NCI-H1436 (cell line): ENCODE measurements around the gene S1PR1.
"Not testable (repeated sequence)": the region's sequence is repeated elsewhere in the genome, so short reads cannot be mapped to it uniquely, and the experiment has no call there.

Experiments used
- DNase-seq: peaks from one replicate; lab custom pipeline; 2025; lab: John Stamatoyannopoulos, UW

Gene S1PR1

DNA sequence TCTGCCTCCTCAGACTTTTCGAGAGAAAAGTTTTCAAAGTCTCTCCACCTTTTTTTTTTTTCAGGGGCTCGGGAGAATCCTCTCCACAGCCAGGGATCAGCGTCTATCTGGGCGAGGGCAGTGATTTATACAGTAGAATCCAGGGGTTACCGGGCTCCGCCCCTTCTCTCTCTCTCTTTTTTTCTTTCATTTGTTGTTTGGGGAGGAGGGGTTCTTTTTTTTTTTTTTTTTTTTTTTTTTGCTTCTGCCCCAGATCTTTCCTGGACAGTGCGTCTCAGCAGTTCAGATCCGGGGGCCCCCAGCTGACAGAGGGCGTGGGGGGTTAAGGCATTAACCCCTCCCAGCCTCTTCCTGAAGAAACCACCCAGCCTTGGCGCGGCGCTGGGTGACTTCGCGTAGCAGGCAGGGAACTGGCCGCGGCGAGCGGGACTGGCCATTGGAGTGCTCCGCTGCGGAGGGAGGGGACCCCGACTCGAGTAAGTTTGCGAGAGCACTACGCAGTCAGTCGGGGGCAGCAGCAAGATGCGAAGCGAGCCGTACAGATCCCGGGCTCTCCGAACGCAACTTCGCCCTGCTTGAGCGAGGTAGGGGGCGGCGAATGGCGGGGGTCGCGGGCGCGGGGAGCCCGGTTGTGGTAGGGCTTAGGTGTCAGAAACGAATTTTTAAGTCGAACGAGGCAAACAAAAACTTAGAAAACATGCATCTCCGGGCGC, at the start of gene S1PR1:
Gene S1PR1, plus strand, starts transcription at position 504 of the 713 bp plus-strand sequence. CDS start 1,966 bp downstream, outside the sequence.
- no peak for DNase-seq

DNA sequence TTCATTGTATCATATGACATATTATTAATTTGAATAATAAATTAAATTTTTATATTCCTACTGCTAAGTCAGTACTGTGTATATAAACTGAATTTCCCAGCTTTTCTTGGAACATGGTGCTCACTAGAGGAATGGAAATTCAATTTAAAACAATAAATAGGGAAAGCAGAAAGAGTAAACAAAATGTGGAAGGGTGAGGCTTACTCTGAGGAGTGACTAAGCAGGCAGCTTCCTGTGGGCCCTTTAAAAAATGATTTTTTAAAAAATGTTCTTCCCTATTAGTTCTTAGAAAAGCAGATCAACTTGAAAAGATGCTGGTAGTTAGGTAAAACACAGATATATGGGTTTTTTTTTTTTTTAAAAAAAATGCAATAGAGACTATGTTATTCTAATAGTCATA, 49.5 kb upstream of the S1PR1 start:
- DNase-seq = no peak

DNA sequence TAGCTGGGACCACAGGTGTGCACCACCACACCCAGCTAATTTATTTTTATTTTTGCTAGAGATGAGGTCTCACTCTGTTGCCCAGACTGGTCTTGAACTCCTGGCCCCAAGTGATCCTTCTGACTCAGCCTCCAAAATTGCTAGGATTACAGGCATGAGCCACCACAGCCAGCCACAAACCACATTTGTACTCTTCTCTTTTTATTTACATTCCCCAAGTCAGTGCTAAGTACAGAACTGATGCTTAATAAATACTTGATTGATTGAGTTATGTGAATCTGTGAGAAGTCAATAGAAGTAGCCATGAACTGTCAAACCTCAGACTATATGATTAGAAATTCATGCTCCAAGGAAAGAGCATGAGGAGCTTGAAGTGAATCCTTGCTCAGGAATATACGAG, 48.5 kb upstream of the S1PR1 start:
- DNase-seq = no peak

DNA sequence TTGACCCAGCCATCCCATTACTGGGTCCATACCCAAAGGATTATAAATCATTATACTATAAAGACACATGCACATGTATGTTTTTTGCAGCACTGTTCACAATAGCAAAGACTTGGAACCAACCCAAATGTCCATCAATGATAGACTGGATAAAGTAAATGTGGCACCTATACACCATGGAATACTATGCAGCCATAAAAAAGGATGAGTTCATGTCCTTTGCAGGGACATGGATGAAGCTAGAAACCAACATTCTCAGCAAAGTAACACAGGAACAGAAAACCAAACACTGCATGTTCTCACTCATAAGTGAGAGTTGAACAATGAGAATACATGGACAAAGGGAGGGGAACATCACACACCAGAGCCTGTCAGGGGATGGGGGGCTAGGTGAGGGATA, 47.9 kb upstream of the S1PR1 start:
- DNase-seq = not testable (repeated sequence)

DNA sequence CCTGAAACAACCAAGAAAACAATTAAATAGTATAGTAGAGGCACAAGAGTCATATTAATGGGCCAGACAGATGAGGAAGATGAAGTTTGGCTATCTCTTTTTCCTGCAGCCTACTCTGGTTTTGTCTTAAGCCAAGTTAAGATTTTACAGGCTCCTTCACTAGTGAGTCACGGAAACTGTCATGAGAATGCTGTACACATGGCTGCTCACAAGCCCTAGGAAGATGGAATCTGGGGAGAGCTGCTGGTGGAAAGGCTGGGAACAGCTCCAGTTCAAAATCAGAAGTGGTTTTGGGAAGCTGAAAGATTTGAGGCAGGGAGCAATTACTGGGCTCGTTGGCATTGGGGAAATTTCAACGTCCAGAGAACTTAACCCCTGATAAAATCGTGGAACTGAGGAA, 46.4 kb upstream of the S1PR1 start:
- no peak for DNase-seq

DNA sequence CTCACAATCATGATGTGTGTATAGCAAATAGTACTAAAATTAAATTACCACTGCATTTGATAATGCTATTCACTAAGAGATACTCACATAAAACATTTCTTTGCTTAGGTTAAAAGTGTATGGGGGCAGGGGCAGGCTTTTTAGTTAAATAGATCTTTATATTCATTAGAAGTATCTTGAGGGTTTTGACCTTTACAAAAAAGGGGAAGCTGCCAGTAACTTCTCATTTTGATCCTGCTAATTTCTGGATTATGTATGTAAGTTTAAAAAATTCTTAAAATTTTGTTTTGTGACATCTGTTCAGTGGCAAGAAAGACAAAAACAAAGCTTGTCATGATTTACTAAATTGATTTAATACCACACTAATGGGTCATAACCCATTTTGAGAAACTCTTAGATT, 45.8 kb upstream of the S1PR1 start:
- DNase-seq = no peak

DNA sequence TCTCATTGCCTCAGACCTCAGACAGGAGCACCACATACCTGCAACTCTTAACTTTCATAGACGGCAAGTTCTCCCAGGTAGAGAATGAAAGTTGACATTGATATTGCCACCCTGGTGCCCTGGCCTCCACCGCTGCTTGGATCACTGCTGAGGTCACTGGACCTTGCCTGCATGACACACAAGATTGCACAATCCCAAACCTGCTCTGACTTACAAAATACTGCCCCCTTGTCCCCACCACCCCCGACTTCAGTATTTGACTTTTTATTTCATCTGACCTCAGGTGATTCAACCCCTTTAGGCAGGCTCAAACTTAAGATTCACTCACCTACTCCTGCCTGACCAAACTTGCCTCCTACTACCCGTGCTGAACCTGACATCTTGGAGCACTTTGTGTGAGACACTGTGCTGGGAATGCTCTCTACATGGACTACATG, 43.1 kb upstream of the S1PR1 start:
- DNase-seq = no peak

DNA sequence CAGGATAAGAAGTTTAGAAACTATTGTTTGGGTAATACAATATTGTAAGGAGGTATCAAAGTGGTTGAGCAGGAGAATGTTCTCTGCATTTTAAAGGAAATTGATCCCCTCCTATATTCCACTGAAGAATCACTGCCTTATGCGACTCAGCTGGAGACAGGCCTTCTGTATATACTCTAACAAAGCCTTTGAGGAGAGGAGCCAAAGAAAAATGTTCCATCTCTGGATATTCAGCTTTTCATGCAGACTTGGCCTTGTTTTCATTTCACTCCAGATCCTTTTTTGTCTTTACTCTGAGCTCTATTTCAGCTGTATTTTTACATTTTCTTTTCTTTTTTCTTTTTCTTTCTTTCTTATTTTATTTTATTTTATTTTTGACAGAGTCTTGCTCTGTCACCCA, 42.1 kb upstream of the S1PR1 start:
- DNase-seq = no peak

DNA sequence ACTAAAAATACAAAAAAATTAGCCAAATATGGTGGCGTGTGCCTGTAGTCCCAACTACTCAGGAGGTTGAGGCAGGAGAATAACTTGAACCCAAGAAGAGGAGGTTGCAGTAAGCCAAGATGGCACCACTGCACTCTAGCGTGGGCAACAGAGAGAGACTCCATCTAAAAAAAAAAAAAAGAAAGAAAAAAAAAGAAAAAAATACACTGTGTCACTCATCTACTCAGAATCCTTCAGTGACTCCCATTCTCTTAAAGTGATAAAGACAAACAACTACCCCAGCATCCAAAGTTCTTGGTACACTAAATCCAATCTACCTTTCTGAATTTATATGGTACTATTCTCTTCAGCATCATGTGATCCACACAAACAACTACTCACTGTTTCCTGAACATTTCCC, 40.2 kb upstream of the S1PR1 start:
- no peak for DNase-seq

DNA sequence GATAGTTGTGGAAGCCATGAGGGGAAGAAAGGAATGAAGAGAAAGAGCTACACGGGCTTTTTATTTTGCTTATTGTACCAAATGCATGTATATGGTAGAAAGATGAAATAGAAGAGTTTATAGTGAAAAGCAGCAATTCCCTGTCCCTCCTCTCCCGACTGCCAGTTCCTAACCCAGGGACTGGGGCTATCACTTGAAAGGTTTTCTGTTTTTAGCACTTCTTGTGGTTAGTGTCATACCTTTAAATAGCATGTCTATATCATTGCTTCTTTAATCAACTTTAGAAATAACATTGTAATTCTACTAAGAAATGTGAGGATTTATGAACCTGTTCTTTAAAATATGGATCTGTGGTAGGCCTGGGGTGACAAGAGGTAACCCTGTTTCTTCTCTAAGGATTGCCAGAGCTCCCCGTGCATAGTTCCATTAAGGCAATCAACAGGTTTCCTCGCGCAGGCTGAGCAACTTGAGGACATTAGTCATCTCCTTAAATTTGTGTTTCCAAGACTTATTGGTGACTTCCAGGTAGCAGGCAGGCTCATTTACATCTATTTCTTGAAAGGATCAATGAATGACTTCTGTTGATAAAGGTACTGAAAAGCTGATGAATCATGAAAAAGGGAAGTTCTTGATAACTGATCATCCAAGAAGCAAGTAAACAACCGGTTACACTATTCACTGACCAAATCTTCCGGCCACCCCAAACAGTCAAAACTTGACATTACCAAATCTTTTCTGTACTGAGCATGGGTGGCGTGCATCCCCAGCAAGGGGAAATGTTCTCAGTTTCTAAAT, 37.8 kb upstream of the S1PR1 start:
- DNase-seq = no peak

DNA sequence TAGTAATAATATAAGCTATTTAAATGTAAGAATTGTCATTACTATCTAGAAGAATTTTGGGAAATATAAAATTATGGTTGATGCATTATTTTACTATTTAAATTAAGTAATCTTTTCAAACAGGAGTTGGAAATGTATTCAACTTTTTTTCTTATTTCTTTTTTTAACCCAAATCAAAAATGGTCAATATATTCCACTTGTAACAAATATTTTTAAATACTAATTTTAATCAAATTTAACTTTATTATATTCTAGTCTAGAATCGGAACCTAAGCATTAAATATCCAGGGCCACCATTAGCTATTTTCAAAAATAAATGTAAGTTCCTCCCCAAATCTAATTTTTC, 37.2 kb upstream of the S1PR1 start:
- DNase-seq = no peak

DNA sequence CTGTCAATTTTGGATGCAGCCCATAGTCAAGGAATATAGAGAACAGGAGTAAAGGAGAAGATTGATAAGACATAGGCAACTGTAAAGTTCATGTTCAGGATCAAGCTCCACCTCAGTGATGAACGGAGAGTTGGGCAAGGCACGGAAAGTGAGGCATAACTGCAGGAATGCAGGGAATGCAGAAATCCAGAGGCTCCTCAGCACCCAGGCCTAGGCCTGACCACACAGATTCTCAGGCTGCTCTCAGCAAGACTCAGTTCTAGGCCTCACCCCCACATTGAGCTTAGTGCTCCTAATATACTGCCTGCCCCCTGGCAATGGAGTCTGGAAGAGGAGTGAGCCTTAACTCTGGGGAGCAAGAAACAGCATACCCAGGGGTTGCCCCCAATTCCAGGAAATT, 36.3 kb upstream of the S1PR1 start:
- DNase-seq = no peak

DNA sequence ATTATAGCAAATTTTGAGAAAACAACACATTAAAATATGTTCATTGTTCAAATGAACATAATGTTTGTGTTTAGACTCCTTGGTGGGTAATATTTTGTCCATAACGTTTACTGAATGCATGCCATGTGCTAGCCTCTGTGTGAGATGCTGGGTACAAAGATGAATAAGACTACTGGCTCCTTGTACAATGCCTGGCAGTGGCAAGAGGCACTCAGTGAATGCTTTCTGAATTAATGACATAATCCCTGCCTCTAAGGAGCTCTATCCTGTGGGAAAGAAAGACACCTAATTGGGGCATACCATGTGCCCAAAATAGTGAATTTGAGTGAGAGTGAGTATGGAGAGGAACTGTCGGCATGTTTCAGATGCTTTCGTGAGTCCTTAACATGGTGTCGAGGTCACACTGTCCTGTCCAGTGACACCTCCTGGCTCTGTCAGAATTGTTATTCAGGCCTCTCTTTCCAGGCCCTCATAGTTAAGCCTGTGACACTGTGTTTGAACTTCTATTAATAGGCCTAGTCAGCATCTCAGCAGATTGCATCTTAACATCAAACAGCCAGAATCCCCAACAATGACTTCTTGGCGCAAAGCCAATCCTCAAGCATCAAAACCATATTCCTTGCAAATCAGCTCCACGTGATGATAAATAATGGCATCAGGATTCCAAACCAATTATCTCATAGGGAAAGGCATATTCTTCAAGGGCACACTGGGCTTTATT, 32.8 kb upstream of the S1PR1 start:
- peak; percentile 4 for DNase-seq

DNA sequence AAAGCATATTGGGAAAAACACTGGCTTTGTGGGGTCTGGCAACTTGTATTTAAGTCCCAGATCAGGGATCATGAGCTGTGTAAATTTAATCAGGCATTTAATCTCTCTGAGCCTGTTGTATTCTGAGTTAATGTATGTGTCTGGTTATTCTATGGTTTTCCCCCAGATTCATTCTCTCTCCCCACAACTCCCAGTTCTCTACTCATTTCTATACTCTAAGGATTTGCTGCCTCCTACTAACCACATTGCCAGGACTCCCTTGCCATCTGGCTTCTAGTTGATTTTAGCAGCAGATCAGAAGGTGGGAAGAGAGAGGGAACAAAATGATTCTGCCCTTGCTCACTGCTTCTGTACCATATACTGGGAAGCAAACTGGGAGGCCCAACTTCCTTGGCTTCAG, 31.4 kb upstream of the S1PR1 start:
- DNase-seq = no peak

DNA sequence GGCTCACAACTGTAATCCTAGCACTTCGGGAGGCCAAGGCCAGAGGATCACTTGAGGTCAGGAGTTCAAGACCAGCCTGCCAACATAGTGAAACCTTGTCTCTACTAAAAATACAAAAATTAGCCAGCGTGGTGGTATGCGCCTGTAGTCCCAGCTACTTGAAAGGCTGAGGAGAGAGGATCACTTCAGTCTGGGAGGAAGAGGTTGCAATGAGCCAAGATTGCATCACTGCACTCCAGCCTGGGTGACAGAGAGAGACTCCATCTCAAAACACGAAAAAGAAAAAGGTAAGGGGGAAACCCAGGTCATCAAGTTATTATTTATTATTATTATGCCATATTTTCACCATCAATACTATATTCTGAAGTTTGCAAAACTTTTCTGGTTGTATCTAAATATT, 30.7 kb upstream of the S1PR1 start:
- DNase-seq = not testable (repeated sequence)

DNA sequence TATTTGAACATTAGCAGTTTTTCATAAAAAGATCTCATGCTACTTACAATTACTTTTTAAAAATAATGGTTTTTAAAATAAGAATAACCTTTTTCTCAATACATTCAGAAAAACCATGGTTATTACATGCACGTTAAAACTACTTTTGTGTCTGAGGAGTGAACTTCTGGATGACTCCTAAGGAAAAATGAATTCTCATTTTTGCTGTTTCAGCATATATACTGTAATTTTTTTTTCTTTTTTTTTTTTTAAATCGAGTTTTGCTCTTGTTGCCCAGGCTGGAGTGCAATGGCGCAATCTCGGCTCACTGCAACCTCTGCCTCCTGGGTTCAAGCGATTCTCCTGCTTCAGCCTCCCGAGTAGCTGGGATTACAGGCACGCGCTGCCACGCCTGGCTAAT, 29.5 kb upstream of the S1PR1 start:
- not testable (repeated sequence) for DNase-seq

DNA sequence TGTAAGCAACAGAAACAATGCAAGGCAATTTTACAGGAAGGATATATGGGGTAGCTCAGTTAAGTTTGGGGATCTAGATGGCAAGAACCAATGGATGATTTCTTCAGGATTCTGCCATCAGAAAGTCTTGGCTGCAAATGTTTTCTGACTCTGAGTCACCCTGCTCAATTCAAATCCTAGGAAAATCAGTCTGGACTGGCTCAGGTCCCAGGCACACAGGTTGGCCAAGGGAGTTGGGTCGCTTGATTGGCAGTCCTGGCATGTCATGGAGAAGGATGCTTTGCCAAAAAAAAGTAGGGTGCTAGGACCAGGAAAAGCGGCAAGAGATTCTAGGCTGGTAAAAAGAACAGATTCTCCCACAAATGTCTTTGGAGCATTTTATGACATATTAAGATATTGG, 28.9 kb upstream of the S1PR1 start:
- no peak for DNase-seq

DNA sequence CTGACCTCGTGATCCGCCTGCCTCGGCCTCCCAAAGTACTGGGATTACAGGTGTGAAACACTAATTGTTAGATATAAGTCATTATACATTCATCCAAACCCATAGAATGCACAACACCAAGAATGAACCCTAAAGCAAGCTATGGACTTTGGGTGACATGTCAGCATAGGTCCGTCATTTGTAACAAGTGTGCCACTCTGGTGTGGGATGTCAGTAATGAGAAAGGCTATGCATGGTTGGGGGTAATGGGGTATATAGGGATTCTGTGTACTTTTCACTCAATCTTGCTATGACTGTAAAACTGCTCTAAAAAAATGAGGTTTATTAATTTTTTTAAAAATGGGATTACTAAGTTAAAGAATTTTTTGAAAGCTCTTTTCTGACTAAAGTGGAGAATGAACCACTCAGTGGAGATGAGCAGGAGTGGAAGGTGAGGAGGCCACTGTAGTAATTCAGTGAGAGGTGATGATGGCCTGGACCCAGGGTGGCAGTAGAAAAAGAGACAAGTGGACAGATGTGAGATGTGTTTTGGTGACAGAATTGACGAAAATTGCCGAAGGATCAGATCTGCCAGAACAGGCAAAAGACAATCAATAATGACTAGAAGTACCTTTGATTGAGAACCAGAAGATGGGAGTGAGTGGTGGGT, 21.3 kb upstream of the S1PR1 start:
- DNase-seq = no peak

DNA sequence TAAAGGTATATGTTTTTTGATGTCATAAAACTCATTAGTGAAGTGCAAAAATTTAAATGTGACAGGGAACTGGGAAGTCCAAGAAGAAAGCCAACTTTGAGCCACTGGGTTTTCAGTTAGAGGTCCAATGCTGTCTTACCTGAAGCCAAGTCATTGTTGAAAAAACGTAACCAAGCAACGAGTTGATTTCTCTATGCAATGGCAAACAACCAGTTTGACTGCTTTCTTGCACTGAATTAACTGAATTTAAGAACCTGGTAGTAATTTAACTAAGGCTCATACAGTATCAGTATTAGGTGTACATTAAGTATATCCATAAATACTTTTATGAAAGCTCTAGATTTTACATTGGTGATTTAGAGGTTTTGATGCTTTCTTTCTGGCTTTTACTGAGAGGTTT, 20.2 kb upstream of the S1PR1 start:
- DNase-seq = no peak

DNA sequence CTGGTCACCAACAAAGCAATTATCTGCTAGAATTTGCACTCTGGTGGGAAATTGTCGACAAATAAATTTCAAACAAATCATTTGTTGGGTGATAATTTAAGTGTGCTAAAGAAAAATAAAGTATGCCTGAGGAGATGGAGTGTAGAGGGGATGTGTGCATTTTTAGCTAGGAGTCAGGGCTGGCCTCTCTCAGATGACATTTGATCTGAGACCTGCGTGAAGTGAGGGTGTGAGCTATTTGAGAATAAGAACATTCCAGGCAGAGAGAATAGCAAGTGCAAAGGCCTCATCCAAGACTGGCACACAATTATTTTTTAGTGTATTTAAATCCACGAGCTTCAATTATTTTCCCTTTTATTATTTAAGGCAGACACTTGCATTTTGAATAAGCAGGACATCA, 19.7 kb upstream of the S1PR1 start:
- DNase-seq = no peak

DNA sequence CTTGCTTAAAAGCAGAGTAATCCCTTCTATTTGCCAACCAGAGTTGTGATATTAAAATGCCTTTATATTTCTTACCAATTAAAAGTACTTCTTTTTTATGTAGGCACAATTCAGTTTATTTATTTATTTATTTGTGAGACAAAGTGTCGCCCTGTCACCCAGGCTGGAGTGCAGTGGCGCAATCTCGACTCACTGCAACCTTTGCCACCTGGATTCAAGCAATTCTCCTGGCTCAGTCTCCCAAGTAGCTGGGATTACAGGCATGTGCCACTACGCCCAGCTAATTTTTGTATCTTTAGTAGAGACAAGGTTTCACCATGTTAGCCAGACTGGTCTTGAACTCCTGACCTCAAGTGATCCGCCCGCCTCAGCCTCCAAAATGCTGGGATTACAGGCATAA, 17.9 kb upstream of the S1PR1 start:
- not testable (repeated sequence) for DNase-seq
